Smooth muscle cell (in vitro differentiated cells): ENCODE measurements around the gene REELD1. TPM values are rescaled to one million over a fixed set of nuclear protein-coding genes. Genes with fewer than 3 reads are reported as not detected.

ENCODE experiments used
- DNase-seq: peaks from one replicate; lab custom pipeline; 2025; ENCODE audit not compliant: unreplicated experiment; lab: John Stamatoyannopoulos, UW
- H2AFZ ChIP-seq: fragments of 200-600 bp; sonication (generic); 2 replicates; pipeline ENCODE4 v1.6.0; 2016; ENCODE audit warnings: antibody characterized with exemption, low read depth, mild to moderate bottlenecking
- H3F3A ChIP-seq: fragments of 200-600 bp; sonication (generic); 2 replicates; pipeline ENCODE4 v1.6.0; 2017; ENCODE audit warnings: antibody characterized with exemption, low read depth
- H3K27ac ChIP-seq: fragments of 200-600 bp; sonication (generic); 2 replicates; pipeline ENCODE4 v1.5.1; 2016; ENCODE audit warnings: low read depth, mild to moderate bottlenecking
- H3K27me3 ChIP-seq: fragments of 200-600 bp; sonication (generic); 2 replicates; pipeline ENCODE4 v1.6.1; 2016; ENCODE audit warnings: low read depth, mild to moderate bottlenecking
- H3K36me3 ChIP-seq: fragments of 200-600 bp; sonication (generic); 2 replicates; pipeline ENCODE4 v1.5.1; 2016; ENCODE audit warnings: low read depth
- H3K4me1 ChIP-seq: fragments of 200-600 bp; sonication (generic); 2 replicates; pipeline ENCODE4 v1.5.1; 2016; ENCODE audit warnings: low read depth
- H3K4me2 ChIP-seq: fragments of 200-600 bp; sonication (generic); 2 replicates; pipeline ENCODE4 v1.6.0; 2016; ENCODE audit warnings: mild to moderate bottlenecking
- H3K4me3 ChIP-seq: fragments of 200-600 bp; sonication (generic); 2 replicates; pipeline ENCODE4 v1.5.1; 2016; ENCODE audit warnings: mild to moderate bottlenecking
- H3K79me2 ChIP-seq: fragments of 200-600 bp; sonication (generic); 2 replicates; pipeline ENCODE4 v1.6.0; 2016; ENCODE audit warnings: low read depth, mild to moderate bottlenecking
- H3K9ac ChIP-seq: fragments of 200-600 bp; sonication (generic); 2 replicates; pipeline ENCODE4 v1.6.0; 2016; ENCODE audit warnings: low read depth
- H3K9me3 ChIP-seq: fragments of 200-600 bp; sonication (generic); replicated peaks from 2 replicates; pipeline ENCODE4 v1.5.1; 2016; ENCODE audit warnings: low read depth
- H4K20me1 ChIP-seq: fragments of 200-600 bp; sonication (generic); 2 replicates; pipeline ENCODE4 v1.6.0; 2016; ENCODE audit warnings: low read depth
- CTCF ChIP-seq: fragments of 200-600 bp; sonication (generic); IDR thresholded peaks from 2 replicates; pipeline ENCODE4 v1.5.1; 2017; ENCODE audit warnings: borderline replicate concordance, mild to moderate bottlenecking, antibody characterized with exemption; ENCODE audit not compliant: insufficient read depth, poor library complexity, severe bottlenecking
- WGBS: methylation state at CpG from one replicate; pipeline ENCODE4 v1.1.7; 2016; ENCODE audit warnings: low lambda C conversion rate; 5-methylcytosine and 5-hydroxymethylcytosine counted together
- polyA plus RNA-seq: library from polyadenylated mRNA; unstranded; fragments of >200 nt; fragmentation: Nextera tagmentation; extraction: Ambion mirVana; gene quantifications from 2 replicates; pipeline ENCODE4 v1.2.1, GENCODE V29; 2016
- total RNA-seq: library from RNA; depleted of rRNA; stranded (reverse); fragments of >200 nt; gene quantifications from 2 replicates; pipeline ENCODE4 v1.2.3, GENCODE V29; 2014

The REELD1 gene
- total RNA-seq (0.31 TPM in 1 of 2 replicates, not detected in the other), polyA plus RNA-seq (not detected in 2 replicates)

- Histone ChIP-seq H3K4me1 (no peaks in the 10 kb centered on the region), H3K36me3 (no peaks in the 10 kb centered on the region), H4K20me1 (no peaks in the 10 kb centered on the region), H3K27me3 (peaks cover 2% of the 10 kb centered on the region), H2AFZ (no peak within 1 kb of the TSS), H3K27ac (no peak within 1 kb of the TSS), H3K4me2 (no peak within 1 kb of the TSS), H3K9ac (no peak within 1 kb of the TSS), H3K9me3 (no peaks in the 10 kb centered on the region), H3K4me3 (no peak within 1 kb of the TSS), H3K79me2 (no peaks in the 10 kb centered on the region), H3F3A (no peaks in the 10 kb centered on the region)
- no peak for DNase-seq
- WGBS, result 80% methylated on average over 5 of the region's 5 CpGs
- TF ChIP-seq CTCF, result no peak
Observed at GRCh38 chr4:146214238-146214637, at the start of gene REELD1. Gene REELD1, plus strand, starts transcription at chr4:146214538. Its CDS starts 2,415 bp downstream, at chr4:146216953.

DNA sequence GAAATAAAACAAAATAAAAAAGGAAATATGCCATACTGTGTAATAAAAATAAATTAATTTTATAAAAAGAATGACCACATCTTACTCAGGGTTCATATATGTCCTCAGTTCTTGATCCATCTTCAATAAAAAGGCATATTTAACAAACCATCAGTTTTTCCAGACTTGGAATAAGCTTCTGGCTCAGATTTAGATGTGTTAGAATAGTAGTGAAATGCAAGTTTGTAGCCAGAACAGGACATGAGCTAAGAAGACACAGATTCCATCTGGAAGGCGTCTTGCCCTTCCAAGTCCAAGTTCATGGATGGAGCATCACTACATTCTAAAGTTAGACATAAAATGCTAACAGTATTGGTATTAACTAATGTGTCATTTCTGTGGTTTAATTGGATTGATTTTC is 49.1 kb upstream of the REELD1 start:
- no peaks in the 10 kb centered on the region for H3K27me3 ChIP-seq
- no peak overlapping the region for H3K9ac ChIP-seq
- H3K79me2 ChIP-seq, result no peaks in the 10 kb centered on the region
- no peak overlapping the region for H2AFZ ChIP-seq
- H3K4me2 ChIP-seq, result no peak overlapping the region
- TF ChIP-seq CTCF, result no peak
- 84% methylated on average over 1 of the region's 1 CpG for WGBS
- no peaks in the 10 kb centered on the region for H3K4me1 ChIP-seq
- no peak overlapping the region for H3K27ac ChIP-seq
- H3K4me3 ChIP-seq, result no peak overlapping the region
- no peaks in the 10 kb centered on the region for H4K20me1 ChIP-seq
- H3K36me3 ChIP-seq, result no peaks in the 10 kb centered on the region
- DNase-seq, result no peak
- no peaks in the 10 kb centered on the region for H3F3A ChIP-seq
- no peaks in the 10 kb centered on the region for H3K9me3 ChIP-seq

- TF ChIP-seq CTCF, result no peak
- no peaks in the 10 kb centered on the region for H3F3A ChIP-seq
- no peaks in the 10 kb centered on the region for H3K27me3 ChIP-seq
- no peak overlapping the region for H3K9ac ChIP-seq
- no peak overlapping the region for H3K27ac ChIP-seq
- no peaks in the 10 kb centered on the region for H3K36me3 ChIP-seq
- H2AFZ ChIP-seq, result no peak overlapping the region
- H4K20me1 ChIP-seq, result no peaks in the 10 kb centered on the region
- no peak overlapping the region for H3K4me2 ChIP-seq
- H3K4me3 ChIP-seq, result no peak overlapping the region
- H3K4me1 ChIP-seq, result no peaks in the 10 kb centered on the region
- DNase-seq, result no peak
- H3K9me3 ChIP-seq, result no peaks in the 10 kb centered on the region
- H3K79me2 ChIP-seq, result no peaks in the 10 kb centered on the region
Observed at GRCh38 chr4:146165840-146166239, 48.5 kb upstream of the REELD1 start.

GRCh38 chr4:146170149-146170548 is 44.2 kb upstream of the REELD1 start:
- no peaks in the 10 kb centered on the region for H3K4me1 ChIP-seq
- H3K27ac ChIP-seq, result no peak overlapping the region
- 79% methylated on average over 3 of the region's 3 CpGs for WGBS
- no peak for DNase-seq
- no peak overlapping the region for H2AFZ ChIP-seq
- no peak for TF ChIP-seq CTCF
- no peaks in the 10 kb centered on the region for H4K20me1 ChIP-seq
- no peaks in the 10 kb centered on the region for H3K36me3 ChIP-seq
- no peaks in the 10 kb centered on the region for H3K79me2 ChIP-seq
- no peaks in the 10 kb centered on the region for H3F3A ChIP-seq
- H3K9ac ChIP-seq, result no peak overlapping the region
- H3K27me3 ChIP-seq, result no peaks in the 10 kb centered on the region
- H3K4me3 ChIP-seq, result no peak overlapping the region
- no peak overlapping the region for H3K4me2 ChIP-seq
- H3K9me3 ChIP-seq, result no peaks in the 10 kb centered on the region
